Heart right ventricle (tissue), 16 donors: ENCODE results near the gene COX8C. TPM values are rescaled to one million over a fixed set of nuclear protein-coding genes. Genes with fewer than 3 reads are reported as not detected.

Source experiments
- ATAC-seq, 8 donors: fragments of 200-7000 bp; cut with Tn5 transposase; one replicate each; pipeline ENCODE4 v1.9.1; 2020; ENCODE audit warnings: mild to moderate bottlenecking in 8 of 8, moderate library complexity in 8 of 8, moderate number of reproducible peaks in 1 of 8
- DNase-seq, 2 donors: peaks; one replicate each; pipeline ENCODE4 v3.0.0-alpha.2; 2020
- H3K27ac ChIP-seq, 10 donors: fragments of 200-600 bp; sonication (generic) in 2 of 10; one replicate each; pipeline versions ENCODE4 v1.5.0 to v1.8.0; 2020 to 2022; ENCODE audit warnings: mild to moderate bottlenecking in 3 of 10
- H3K27me3 ChIP-seq, 7 donors: fragments of 200-600 bp; one replicate each; pipeline ENCODE4 v1.8.0; 2021 to 2022; ENCODE audit warnings: mild to moderate bottlenecking in 2 of 7
- H3K36me3 ChIP-seq, 9 donors: fragments of 200-600 bp; sonication (generic) in 1 of 9; one replicate each; pipeline versions ENCODE4 v1.5.0 to v1.8.0; 2020 to 2022; ENCODE audit warnings: mild to moderate bottlenecking in 2 of 9
- H3K4me1 ChIP-seq, 9 donors: fragments of 200-600 bp; sonication (generic) in 1 of 9; one replicate each; pipeline versions ENCODE4 v1.5.0 to v1.8.0; 2020 to 2022; ENCODE audit warnings: mild to moderate bottlenecking in 4 of 9
- H3K4me3 ChIP-seq, 10 donors: fragments of 200-600 bp; sonication (generic) in 2 of 10; one replicate each; pipeline versions ENCODE4 v1.5.0 to v1.8.0; 2020 to 2022; ENCODE audit warnings: mild to moderate bottlenecking in 7 of 10, moderate library complexity in 2 of 10
- H3K9me3 ChIP-seq, 11 donors: fragments of 200-600 bp in 10 of 11; sonication (generic) in 2 of 11; one replicate each; pipeline versions ENCODE4 v1.5.0 to v1.8.0; 2013 to 2022; ENCODE audit warnings: mild to moderate bottlenecking in 2 of 11, control low read depth in 1 of 11, moderate library complexity in 1 of 11
- WGBS, 2 donors: extraction: QIAGEN DNeasy Blood & Tissue Kit; methylation state at CpG; one replicate each; pipeline ENCODE4 v1.1.7; 2013; ENCODE audit warnings: inconsistent platforms in 1 of 2; 5-methylcytosine and 5-hydroxymethylcytosine counted together
- intact Hi-C, 10 donors: fragments of 100-400 bp; cut with DNase I; formaldehyde crosslinking; loops; one replicate each; pipeline versions ENCODE4 v1.11.1 to v1.14.2; 2022
- polyA plus RNA-seq, 2 donors: library from polyadenylated mRNA; stranded (reverse); fragments of 200-250 nt; gene quantifications; one replicate each; pipeline ENCODE4 v1.2.3, GENCODE V29; 2013
- total RNA-seq, 10 donors: library from RNA; stranded (reverse); fragmentation: NEBNext Ultra II Directional in 3 of 10; extraction: Animal tissue kit (Norgen Biotek cat#: 25700) in 3 of 10; gene quantifications; one replicate each; pipeline versions ENCODE4 v1.2.1 to v1.2.4, GENCODE V29; 2021 to 2023
- TF ChIP-seq, protein P1 (sequence below), 9 donors: fragments of 200-600 bp; sonication (generic) in 2 of 9; IDR thresholded peaks; one replicate each; pipeline versions ENCODE4 v1.5.0 to v1.8.0; 2021 to 2022; ENCODE audit warnings: antibody characterized with exemption in 9 of 9, mild to moderate bottlenecking in 5 of 9, moderate library complexity in 1 of 9
- donor health status: Arrhythmogenic right ventricular cardiomyopathy.
- donor health status: ischemic (EF 13 %, LVEDD 7.1; RV severe dilation, severe dysfunction).
- donor health status: healthy with polysubstance abuse.
- donor health status: DM: no; HTN: yes; CAD: no.
- donor health status: DM: no; HTN: no; CAD: no.
- donor health status: ischemic (EF 25% LVEDD 6.9; RV normal size, moderate dysfunction).
- donor health status: ischemic (EF 25% LVEDD 5.7; RV mildly dilated, moderate dysfunction).
- donor health status: healthy.
- donor health status: DM: yes; HTN: yes; CAD: no.
- donor health status: Ischemic cardiomyopathy.
- donor health status: ischemic (EF 35%, LVEDD 5.7; RV mildly dilated, moderate dysfunction).
- donor health status: nonischemic (EF 11% LVEDD 7.7; RV severe dilation, severe dysfunction).
- donor health status: DM: yes; HTN: yes; CAD: no.
- donor health status: PGD.
- donor health status: ischemic (EF 29% LVEDD 5.4; RV normal size, mild dysfunction).
- donor health status: nonischemic (EF 23%, LVEDD 6.1; RV moderate dilation, normal function).

COX8C gene
- total and polyA plus RNA-seq, 12 donors = 0.61 to 1.3 (median 0.72) TPM; not detected in 7

DNA sequence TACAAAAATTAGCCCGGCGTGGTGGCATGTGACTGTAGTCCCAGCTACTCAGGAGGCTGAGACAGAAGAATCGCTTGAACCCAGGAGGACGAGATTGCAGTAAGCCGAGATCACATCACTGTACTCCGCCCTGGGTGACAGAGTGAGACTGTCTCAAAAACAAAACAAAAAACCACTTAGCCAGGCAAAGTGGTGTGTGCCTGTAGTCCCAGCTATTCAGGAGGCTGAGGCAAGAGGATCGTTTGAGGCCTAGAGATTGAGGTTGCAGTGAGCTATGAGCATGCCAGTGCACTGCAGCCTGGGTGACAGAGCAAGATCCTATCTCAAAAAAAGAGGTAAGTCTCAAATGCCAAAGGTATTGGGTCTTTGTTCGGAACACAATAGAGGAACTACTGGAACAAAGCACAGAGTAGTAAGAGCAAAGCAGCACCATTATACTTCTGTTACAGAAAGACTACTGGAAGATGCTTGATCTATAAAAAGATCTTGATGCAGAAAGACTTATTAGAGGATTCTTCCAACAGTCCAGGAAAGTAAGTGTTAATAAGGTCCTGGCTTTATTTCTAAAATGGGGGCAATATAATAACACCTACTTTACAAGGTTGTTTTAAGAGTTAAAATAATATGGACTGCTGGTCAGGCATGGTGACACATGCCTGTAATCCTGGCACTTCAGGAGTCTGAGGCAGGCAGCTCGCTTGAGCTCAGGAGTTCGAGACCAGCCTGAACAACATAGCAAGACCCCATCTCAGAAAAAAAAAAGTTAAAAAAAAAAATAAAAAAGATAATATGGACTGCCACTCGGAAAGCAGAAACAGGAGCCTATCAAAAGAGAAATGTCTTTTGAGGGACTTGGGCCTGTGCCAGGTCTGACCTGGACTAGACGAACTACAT, 44.0 kb upstream of the COX8C start:
- no peak overlapping the region for H3K27ac ChIP-seq
- no peak overlapping the region for H3K4me3 ChIP-seq
- intact Hi-C loops = no loop called here
- ATAC-seq (no peak), DNase-seq (no peak)
- H3K9me3 ChIP-seq = no peaks in the 10 kb centered on the region
- H3K36me3 ChIP-seq = no peaks in the 10 kb centered on the region
- H3K27me3 ChIP-seq = no peaks in the 10 kb centered on the region
- TF ChIP-seq, protein P1, sequence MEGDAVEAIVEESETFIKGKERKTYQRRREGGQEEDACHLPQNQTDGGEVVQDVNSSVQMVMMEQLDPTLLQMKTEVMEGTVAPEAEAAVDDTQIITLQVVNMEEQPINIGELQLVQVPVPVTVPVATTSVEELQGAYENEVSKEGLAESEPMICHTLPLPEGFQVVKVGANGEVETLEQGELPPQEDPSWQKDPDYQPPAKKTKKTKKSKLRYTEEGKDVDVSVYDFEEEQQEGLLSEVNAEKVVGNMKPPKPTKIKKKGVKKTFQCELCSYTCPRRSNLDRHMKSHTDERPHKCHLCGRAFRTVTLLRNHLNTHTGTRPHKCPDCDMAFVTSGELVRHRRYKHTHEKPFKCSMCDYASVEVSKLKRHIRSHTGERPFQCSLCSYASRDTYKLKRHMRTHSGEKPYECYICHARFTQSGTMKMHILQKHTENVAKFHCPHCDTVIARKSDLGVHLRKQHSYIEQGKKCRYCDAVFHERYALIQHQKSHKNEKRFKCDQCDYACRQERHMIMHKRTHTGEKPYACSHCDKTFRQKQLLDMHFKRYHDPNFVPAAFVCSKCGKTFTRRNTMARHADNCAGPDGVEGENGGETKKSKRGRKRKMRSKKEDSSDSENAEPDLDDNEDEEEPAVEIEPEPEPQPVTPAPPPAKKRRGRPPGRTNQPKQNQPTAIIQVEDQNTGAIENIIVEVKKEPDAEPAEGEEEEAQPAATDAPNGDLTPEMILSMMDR (IDR thresholded peaks at IDR 0.05) = no peak
- 92 to 93% methylated on average over 12 of the region's 12 CpGs for WGBS, 2 donors
- peaks cover 3 to 79% (median 58%) of the 10 kb centered on the region in 9 donors for H3K4me1 ChIP-seq

DNA sequence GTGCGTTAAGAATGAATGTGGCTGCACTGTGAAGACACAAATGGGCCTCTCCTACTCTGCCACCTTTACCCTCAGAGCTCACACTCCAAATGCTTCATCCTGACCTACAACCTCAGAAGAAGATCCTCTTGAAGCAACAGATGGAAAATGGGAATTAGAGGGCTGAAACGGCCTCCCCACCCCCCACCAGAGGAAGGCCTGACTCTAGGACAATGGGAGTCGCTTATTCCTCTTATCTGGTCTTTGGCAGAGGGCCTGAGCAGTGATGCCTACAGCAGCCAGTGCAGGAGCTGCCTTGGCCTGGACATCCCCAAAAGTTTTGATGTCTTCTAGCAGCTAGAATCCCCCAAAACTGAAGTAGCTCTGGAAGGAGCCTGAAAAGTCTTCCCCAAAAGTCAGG, 43.3 kb upstream of the COX8C start:
- Histone ChIP-seq H3K9me3 (no peaks in the 10 kb centered on the region), H3K27ac (no peak overlapping the region), H3K4me1 (peaks cover 3 to 74% (median 56%) of the 10 kb centered on the region in 9 donors), H3K36me3 (no peaks in the 10 kb centered on the region), H3K27me3 (no peaks in the 10 kb centered on the region), H3K4me3 (no peak overlapping the region)
- TF ChIP-seq, protein P1 (IDR thresholded peaks at IDR 0.05) = no peak
- intact Hi-C loops = no loop called here
- ATAC-seq (peak in 7 of 8 donors; percentile 61 to 89 (median 82)), DNase-seq (peak; percentile 18 to 31)
- WGBS, 2 donors = 38 to 41% methylated on average over 3 of the region's 3 CpGs

DNA sequence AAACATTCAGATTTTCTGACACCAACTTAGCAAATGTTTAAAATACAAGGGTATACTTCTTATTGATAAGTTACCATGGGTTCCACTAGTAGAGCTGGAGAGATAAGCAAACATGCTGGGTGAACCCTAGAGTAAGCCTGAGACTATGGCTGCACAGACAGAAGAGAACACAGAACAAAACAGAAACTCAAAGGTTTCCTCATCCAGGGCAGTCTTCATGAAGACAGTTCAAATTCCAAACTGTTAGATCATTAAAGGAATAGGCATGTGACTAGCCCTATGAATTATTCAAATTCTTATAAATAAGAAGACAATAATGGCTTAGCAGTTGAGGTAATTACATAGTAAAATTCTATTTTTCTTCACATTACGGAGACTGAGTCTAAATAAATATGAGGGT, 42.2 kb upstream of the COX8C start:
- peaks cover 3 to 67% (median 45%) of the 10 kb centered on the region in 9 donors for H3K4me1 ChIP-seq
- H3K27me3 ChIP-seq = no peaks in the 10 kb centered on the region
- ATAC-seq (no peak), DNase-seq (no peak)
- no peaks in the 10 kb centered on the region for H3K36me3 ChIP-seq
- TF ChIP-seq, protein P1 (IDR thresholded peaks at IDR 0.05) = no peak
- intact Hi-C loops = no loop called here
- no peaks in the 10 kb centered on the region for H3K9me3 ChIP-seq
- H3K4me3 ChIP-seq = no peak overlapping the region
- H3K27ac ChIP-seq = no peak overlapping the region
- 98% methylated on average over 1 of the region's 1 CpG for whole genome bisulfite sequencing, 2 donors

DNA sequence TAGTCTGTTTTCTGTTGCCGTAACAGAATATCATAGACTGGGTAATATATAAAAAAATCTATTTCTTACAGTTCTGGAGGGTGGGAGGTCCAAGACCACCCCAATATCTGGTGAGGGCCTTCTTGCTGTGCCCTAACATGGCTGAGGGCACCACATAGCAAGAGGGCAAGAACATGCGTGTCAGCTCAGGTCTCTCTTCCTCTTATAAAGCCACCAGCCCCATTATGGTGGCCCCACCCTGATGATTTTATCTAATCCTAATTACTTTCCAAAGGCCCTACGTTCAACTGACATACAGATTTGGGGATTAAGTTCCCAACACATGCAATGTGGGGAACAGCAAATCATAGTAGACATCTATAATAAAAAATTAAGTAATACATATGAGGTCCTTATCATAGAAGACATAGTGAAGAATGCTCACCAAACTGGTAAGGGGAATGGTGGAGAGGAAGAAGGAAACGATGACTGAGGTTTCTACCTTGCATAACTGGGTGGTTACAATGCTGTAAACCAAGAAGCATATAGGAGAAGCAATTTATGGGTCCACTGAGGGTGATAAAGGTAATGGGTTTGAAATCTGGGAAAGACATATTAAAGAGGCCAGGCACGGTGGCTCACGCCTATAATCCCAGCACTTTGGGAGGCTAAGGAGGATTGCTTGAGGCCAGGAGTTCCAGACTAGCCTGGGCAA, 41.1 kb upstream of the COX8C start:
- no peaks in the 10 kb centered on the region for H3K36me3 ChIP-seq
- peaks cover 3 to 62% (median 38%) of the 10 kb centered on the region in 9 donors for H3K4me1 ChIP-seq
- intact Hi-C loops = no loop called here
- H3K27me3 ChIP-seq = no peaks in the 10 kb centered on the region
- H3K27ac ChIP-seq = no peak overlapping the region
- no peaks in the 10 kb centered on the region for H3K9me3 ChIP-seq
- DNase-seq (no peak), ATAC-seq (no peak)
- WGBS, 2 donors = 86 to 87% methylated on average over 6 of the region's 6 CpGs
- TF ChIP-seq, protein P1 (IDR thresholded peaks at IDR 0.05) = no peak
- no peak overlapping the region for H3K4me3 ChIP-seq
